Eye (tissue), 1 donor: ENCODE measurements around the gene MAGEB1.

ENCODE experiments used
- DNase-seq: peaks from one replicate; pipeline ENCODE4 v3.0.0-alpha.2; 2015

MAGEB1 gene

GRCh38 chrX:30246769-30247489 lies at the start of gene MAGEB1:
TSS of gene MAGEB1 (plus strand) at chrX:30247146. CDS start at chrX:30250494, 3,348 bp downstream.
- DNase-seq, result no peak

GRCh38 chrX:30212172-30212571 lies 34.8 kb upstream of the MAGEB1 start:
- DNase-seq, result no peak

GRCh38 chrX:30215357-30215843 lies 31.5 kb upstream of the MAGEB1 start, which contains the start of gene MAGEB2:
TSS of gene MAGEB2 (plus strand) at chrX:30215563. CDS start at chrX:30218581, 3,018 bp downstream.
- no peak for DNase-seq

GRCh38 chrX:30217465-30217864 lies 29.5 kb upstream of the MAGEB1 start:
- DNase-seq, result no peak

- DNase-seq, result no peak
Measured at GRCh38 chrX:30219372-30219771, 27.6 kb upstream of the MAGEB1 start.

- DNase-seq, result no peak
Measured at GRCh38 chrX:30220661-30221060, 26.3 kb upstream of the MAGEB1 start.

GRCh38 chrX:30224536-30224935 lies 22.4 kb upstream of the MAGEB1 start:
- no peak for DNase-seq

- peak; percentile 17 for DNase-seq
Measured at GRCh38 chrX:30228526-30228925, 18.4 kb upstream of the MAGEB1 start.

- DNase-seq, result no peak
Measured at GRCh38 chrX:30230395-30230794, 16.6 kb upstream of the MAGEB1 start, which contains the start of gene MAGEB3. TSS of gene MAGEB3 (plus strand) at chrX:30230657. CDS start at chrX:30235925, 5,268 bp downstream.

GRCh38 chrX:30241724-30242415 lies 5.1 kb upstream of the MAGEB1 start, which contains the start of gene MAGEB4:
TSS of gene MAGEB4 (plus strand) at chrX:30242000. CDS start at chrX:30242136, 136 bp downstream.
- DNase-seq, result no peak

- DNase-seq, result no peak
Measured at GRCh38 chrX:30248854-30249253, 1.9 kb downstream of the MAGEB1 start.

- DNase-seq, result no peak
Measured at GRCh38 chrX:30253257-30253656, 6.3 kb downstream of the MAGEB1 start.

GRCh38 chrX:30259927-30260326 lies 13.0 kb downstream of the MAGEB1 start:
- DNase-seq, result no peak

- no peak for DNase-seq
Measured at GRCh38 chrX:30261012-30261411, 14.1 kb downstream of the MAGEB1 start.

GRCh38 chrX:30262763-30263162 lies 15.8 kb downstream of the MAGEB1 start:
- no peak for DNase-seq

- DNase-seq, result no peak
Measured at GRCh38 chrX:30270639-30271038, 23.7 kb downstream of the MAGEB1 start.

- peak; percentile 4 for DNase-seq
Measured at GRCh38 chrX:30275498-30275897, 28.6 kb downstream of the MAGEB1 start.

- no peak for DNase-seq
Measured at GRCh38 chrX:30278365-30278764, 31.4 kb downstream of the MAGEB1 start.

- no peak for DNase-seq
Measured at GRCh38 chrX:30280428-30280827, 33.5 kb downstream of the MAGEB1 start.

GRCh38 chrX:30282527-30282926 lies 35.6 kb downstream of the MAGEB1 start:
- DNase-seq, result no peak

GRCh38 chrX:30283456-30284200 lies 36.7 kb downstream of the MAGEB1 start:
- DNase-seq, result no peak

GRCh38 chrX:30296408-30297254 lies 49.7 kb downstream of the MAGEB1 start:
- DNase-seq, result no peak
